Suprapubic skin (tissue), 4 donors: ENCODE data around the gene UQCRC1.

ENCODE experiments used
- POLR2A ChIP-seq, 2 donors: fragments of 450-650 bp; IDR thresholded peaks; one replicate each; pipeline ENCODE4 v1.6.1; 2017; ENCODE audit warnings: antibody characterized with exemption in 2 of 2, mild to moderate bottlenecking in 2 of 2, moderate library complexity in 2 of 2
- POLR2AphosphoS5 ChIP-seq, 3 donors: sonication (generic); formaldehyde crosslinking; IDR thresholded peaks; one replicate each; pipeline ENCODE4 v1.6.1; 2017; ENCODE audit warnings: antibody characterized with exemption in 3 of 3
- TF ChIP-seq, protein P1 (sequence below), 2 donors: fragments of 200-600 bp in 1 of 2; fragments of 450-650 bp in 1 of 2; sonication (generic) in 1 of 2; IDR thresholded peaks; one replicate each; pipeline ENCODE4 v1.5.1; 2016 to 2019; ENCODE audit warnings: antibody characterized with exemption in 2 of 2, mild to moderate bottlenecking in 1 of 2, moderate library complexity in 1 of 2

GRCh38 chr3:48576647-48577046 is 32.8 kb downstream of the UQCRC1 start:
- TF ChIP-seq, protein P1, sequence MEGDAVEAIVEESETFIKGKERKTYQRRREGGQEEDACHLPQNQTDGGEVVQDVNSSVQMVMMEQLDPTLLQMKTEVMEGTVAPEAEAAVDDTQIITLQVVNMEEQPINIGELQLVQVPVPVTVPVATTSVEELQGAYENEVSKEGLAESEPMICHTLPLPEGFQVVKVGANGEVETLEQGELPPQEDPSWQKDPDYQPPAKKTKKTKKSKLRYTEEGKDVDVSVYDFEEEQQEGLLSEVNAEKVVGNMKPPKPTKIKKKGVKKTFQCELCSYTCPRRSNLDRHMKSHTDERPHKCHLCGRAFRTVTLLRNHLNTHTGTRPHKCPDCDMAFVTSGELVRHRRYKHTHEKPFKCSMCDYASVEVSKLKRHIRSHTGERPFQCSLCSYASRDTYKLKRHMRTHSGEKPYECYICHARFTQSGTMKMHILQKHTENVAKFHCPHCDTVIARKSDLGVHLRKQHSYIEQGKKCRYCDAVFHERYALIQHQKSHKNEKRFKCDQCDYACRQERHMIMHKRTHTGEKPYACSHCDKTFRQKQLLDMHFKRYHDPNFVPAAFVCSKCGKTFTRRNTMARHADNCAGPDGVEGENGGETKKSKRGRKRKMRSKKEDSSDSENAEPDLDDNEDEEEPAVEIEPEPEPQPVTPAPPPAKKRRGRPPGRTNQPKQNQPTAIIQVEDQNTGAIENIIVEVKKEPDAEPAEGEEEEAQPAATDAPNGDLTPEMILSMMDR (IDR thresholded peaks at IDR 0.05): no peak
- no peak for TF ChIP-seq POLR2AphosphoS5 (IDR thresholded peaks at IDR 0.05)
- no peak for TF ChIP-seq POLR2A (IDR thresholded peaks at IDR 0.05)
